Hepatocyte (in vitro differentiated cells): Measurements from ENCODE around the gene STX4. TPM values are rescaled to one million over a fixed set of nuclear protein-coding genes. Genes with fewer than 3 reads are reported as not detected.

Experiments used
- DNase-seq: peaks from one replicate; pipeline ENCODE4 v3.0.0-alpha.2; 2016; ENCODE audit warnings: low spot score
- H2AFZ ChIP-seq: fragments of 200-600 bp; sonication (generic); 2 replicates; pipeline ENCODE4 v1.6.0; 2016; ENCODE audit warnings: antibody characterized with exemption, mild to moderate bottlenecking
- H3K27ac ChIP-seq: fragments of 200-600 bp; sonication (generic); 2 replicates; pipeline ENCODE4 v1.5.1; 2016; ENCODE audit warnings: mild to moderate bottlenecking
- H3K27me3 ChIP-seq: fragments of 200-600 bp; sonication (generic); 2 replicates; pipeline ENCODE4 v1.6.1; 2016
- H3K36me3 ChIP-seq: fragments of 200-600 bp; sonication (generic); replicated peaks from 2 replicates; pipeline ENCODE4 v1.5.1; 2016; ENCODE audit warnings: low read depth; ENCODE audit not compliant: insufficient read depth
- H3K4me1 ChIP-seq: fragments of 200-600 bp; sonication (generic); 2 replicates; pipeline ENCODE4 v1.5.1; 2016; ENCODE audit warnings: mild to moderate bottlenecking, moderate library complexity; ENCODE audit not compliant: insufficient read depth
- H3K4me2 ChIP-seq: fragments of 200-600 bp; sonication (generic); 2 replicates; pipeline ENCODE4 v1.6.0; 2016
- H3K4me3 ChIP-seq: fragments of 200-600 bp; sonication (generic); 2 replicates; pipeline ENCODE4 v1.5.1; 2016; ENCODE audit warnings: mild to moderate bottlenecking
- H3K79me2 ChIP-seq: fragments of 200-600 bp; sonication (generic); 2 replicates; pipeline ENCODE4 v1.6.0; 2017; ENCODE audit warnings: mild to moderate bottlenecking
- H3K9me2 ChIP-seq: fragments of 200-600 bp; sonication (generic); replicated peaks from 2 replicates; pipeline ENCODE4 v1.6.0; 2017; ENCODE audit warnings: mild to moderate bottlenecking; ENCODE audit not compliant: insufficient read depth
- H3K9me3 ChIP-seq: fragments of 200-600 bp; sonication (generic); 2 replicates; pipeline ENCODE4 v1.5.1; 2016; ENCODE audit warnings: low read depth, mild to moderate bottlenecking
- H4K20me1 ChIP-seq: fragments of 200-600 bp; sonication (generic); 2 replicates; pipeline ENCODE4 v1.6.0; 2016; ENCODE audit warnings: mild to moderate bottlenecking; ENCODE audit not compliant: insufficient read depth, poor library complexity, severe bottlenecking
- CTCF ChIP-seq: fragments of 200-600 bp; sonication (generic); IDR thresholded peaks from 2 replicates; pipeline ENCODE4 v1.5.1; 2016; ENCODE audit warnings: antibody characterized with exemption, mild to moderate bottlenecking; ENCODE audit not compliant: poor library complexity
- EZH2 ChIP-seq: fragments of 200-600 bp; sonication (generic); IDR thresholded peaks from 2 replicates; pipeline ENCODE4 v1.6.1; 2016; ENCODE audit warnings: antibody characterized with exemption, mild to moderate bottlenecking, borderline replicate concordance
- EZH2phosphoT487 ChIP-seq: fragments of 200-600 bp; sonication (generic); IDR thresholded peaks from one replicate; pipeline ENCODE4 v1.6.1; 2018; ENCODE audit warnings: antibody characterized with exemption, mild to moderate bottlenecking, low read depth, moderate library complexity; ENCODE audit not compliant: unreplicated experiment, severe bottlenecking
- WGBS: methylation state at CpG from one replicate; pipeline ENCODE4 v1.1.6; 2016; ENCODE audit warnings: low lambda C conversion rate; ENCODE audit errors: missing lambda C conversion rate; 5-methylcytosine and 5-hydroxymethylcytosine counted together
- polyA plus RNA-seq: library from polyadenylated mRNA; unstranded; fragments of >200 nt; fragmentation: Nextera tagmentation; extraction: Ambion mirVana; gene quantifications from 2 replicates; pipeline ENCODE4 v1.2.1, GENCODE V29; 2016
- total RNA-seq: library from RNA; depleted of rRNA; stranded (reverse); fragments of >200 nt; gene quantifications from 2 replicates; pipeline ENCODE4 v1.2.3, GENCODE V29; 2014

STX4 gene
- total and polyA plus RNA-seq, 2 experiments from 2014 or later = 25.9 to 72.4 TPM

DNA sequence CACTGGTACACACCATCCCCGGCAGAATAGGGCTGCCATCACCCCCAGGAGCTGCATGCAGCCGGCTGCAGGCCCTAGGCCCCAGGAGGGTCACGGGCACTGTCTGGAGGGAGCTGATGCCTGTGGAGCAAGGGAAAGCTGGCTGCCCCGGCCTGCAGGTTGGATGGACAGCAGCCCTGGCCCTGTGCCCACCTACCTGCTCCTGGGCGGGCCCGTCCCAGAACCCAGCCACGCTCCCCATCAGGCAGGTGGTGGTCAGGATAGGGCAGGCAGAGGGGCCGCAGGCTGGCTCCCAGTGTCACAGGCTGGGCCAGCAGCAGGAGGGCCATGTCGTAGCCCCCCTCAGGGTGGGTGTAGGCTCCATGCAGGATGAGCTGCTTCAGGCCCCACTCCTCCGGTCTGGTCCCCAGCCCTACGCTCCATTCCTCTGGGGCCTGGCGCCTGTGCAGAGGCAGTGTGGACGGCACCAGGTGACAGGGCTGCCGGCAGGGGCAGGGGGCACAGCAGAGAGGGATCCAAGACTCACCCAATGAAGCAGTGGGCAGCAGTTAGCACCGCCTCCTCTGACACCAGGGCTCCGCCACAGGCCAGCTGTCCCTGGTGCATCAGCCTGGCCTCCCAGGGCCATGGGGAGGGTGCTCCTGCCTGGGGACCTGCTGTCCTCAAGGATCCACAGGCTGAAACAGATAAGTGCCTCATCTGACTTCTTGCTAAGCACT is 51.4 kb downstream of the STX4 start:
- peak; percentile 4 for DNase-seq
- Histone ChIP-seq H3K27me3 (no peaks in the 10 kb centered on the region), H3K9me3 (no peaks in the 10 kb centered on the region), H4K20me1 (no peaks in the 10 kb centered on the region), H3K4me3 (no peak overlapping the region), H3K27ac (no peak overlapping the region), H3K9me2 (no peaks in the 10 kb centered on the region), H3K36me3 (no peaks in the 10 kb centered on the region), H3K4me1 (no peaks in the 10 kb centered on the region), H3K4me2 (no peak overlapping the region), H3K79me2 (no peaks in the 10 kb centered on the region), H2AFZ (no peak overlapping the region)
- 93% methylated on average over 15 of the region's 16 CpGs for whole genome bisulfite sequencing
- TF ChIP-seq CTCF (no peak), EZH2 (no peak), EZH2phosphoT487 (no peak)

GRCh38 chr16:31085411-31085810 is 52.1 kb downstream of the STX4 start:
- no peak for DNase-seq
- Histone ChIP-seq H3K9me3 (no peaks in the 10 kb centered on the region), H2AFZ (no peak overlapping the region), H3K4me1 (no peaks in the 10 kb centered on the region), H3K4me3 (no peak overlapping the region), H4K20me1 (no peaks in the 10 kb centered on the region), H3K9me2 (no peaks in the 10 kb centered on the region), H3K36me3 (no peaks in the 10 kb centered on the region), H3K27me3 (no peaks in the 10 kb centered on the region), H3K4me2 (no peak overlapping the region), H3K27ac (no peak overlapping the region), H3K79me2 (no peaks in the 10 kb centered on the region)
- TF ChIP-seq EZH2 (no peak), EZH2phosphoT487 (no peak), CTCF (no peak)
- 83% methylated on average over 8 of the region's 8 CpGs for WGBS

GRCh38 chr16:31085873-31086628 is 52.7 kb downstream of the STX4 start:
- 93% methylated on average over 18 of the region's 18 CpGs for WGBS

More at GRCh38 chr16:31085873-31086628, 52.7 kb downstream of the STX4 start:
- Histone ChIP-seq H3K4me1 (no peaks in the 10 kb centered on the region), H4K20me1 (no peaks in the 10 kb centered on the region), H3K27me3 (no peaks in the 10 kb centered on the region), H3K4me2 (no peak overlapping the region), H3K79me2 (no peaks in the 10 kb centered on the region), H3K4me3 (no peak overlapping the region), H2AFZ (no peak overlapping the region), H3K27ac (no peak overlapping the region), H3K9me2 (no peaks in the 10 kb centered on the region), H3K36me3 (no peaks in the 10 kb centered on the region), H3K9me3 (no peaks in the 10 kb centered on the region)
- TF ChIP-seq EZH2phosphoT487 = no peak
- TF ChIP-seq EZH2 = no peak
- no peak for TF ChIP-seq CTCF
- peak; percentile 3 for DNase-seq
